Right forelimb (tissue), 1 donor: ENCODE measurements around the gene PHTF1.
"Not testable (repeated sequence)": the region's sequence is repeated elsewhere in the genome, so short reads cannot be mapped to it uniquely, and the experiment has no call there.

ENCODE experiments used
- DNase-seq: peaks from one replicate; pipeline ENCODE4 v3.0.0-alpha.2; 2018

The PHTF1 gene

GRCh38 chr1:113777561-113777960, 18.3 kb upstream of the PHTF1 start:
- DNase-seq: no peak

- no peak for DNase-seq
These were observed 10.7 kb upstream of the PHTF1 start for GRCh38 chr1:113770031-113770430.

GRCh38 chr1:113769601-113769970, 10.3 kb upstream of the PHTF1 start:
- no peak for DNase-seq

- no peak for DNase-seq
These were observed 9.8 kb upstream of the PHTF1 start for GRCh38 chr1:113768916-113769600.

GRCh38 chr1:113765306-113766230, 6.3 kb upstream of the PHTF1 start:
- DNase-seq: no peak

GRCh38 chr1:113763661-113764060, 4.4 kb upstream of the PHTF1 start:
- DNase-seq: no peak

GRCh38 chr1:113761937-113762336, 2.7 kb upstream of the PHTF1 start:
- no peak for DNase-seq

GRCh38 chr1:113760102-113761080, 1.1 kb upstream of the PHTF1 start:
- DNase-seq: peak; percentile 38

- peak; percentile 79 for DNase-seq
These were observed 504 bp downstream of the PHTF1 start for GRCh38 chr1:113758631-113759332.

- DNase-seq: no peak
These were observed 2.8 kb downstream of the PHTF1 start for GRCh38 chr1:113756461-113756860.

GRCh38 chr1:113753333-113753732, 6.0 kb downstream of the PHTF1 start:
- not testable (repeated sequence) for DNase-seq

- no peak for DNase-seq
These were observed 7.8 kb downstream of the PHTF1 start for GRCh38 chr1:113751516-113751915.

GRCh38 chr1:113751114-113751513, 8.2 kb downstream of the PHTF1 start:
- DNase-seq: no peak

- DNase-seq: no peak
These were observed 9.9 kb downstream of the PHTF1 start for GRCh38 chr1:113749402-113749801.

- no peak for DNase-seq
These were observed 11.9 kb downstream of the PHTF1 start for GRCh38 chr1:113747376-113747775.

- no peak for DNase-seq
These were observed 13.9 kb downstream of the PHTF1 start for GRCh38 chr1:113745425-113745824.

- DNase-seq: no peak
These were observed 15.2 kb downstream of the PHTF1 start for GRCh38 chr1:113744114-113744513.

GRCh38 chr1:113742515-113742914, 16.8 kb downstream of the PHTF1 start:
- no peak for DNase-seq

GRCh38 chr1:113734357-113735055, 24.8 kb downstream of the PHTF1 start:
- no peak for DNase-seq

GRCh38 chr1:113732802-113733201, 26.5 kb downstream of the PHTF1 start:
- no peak for DNase-seq

- DNase-seq: no peak
These were observed 38.3 kb downstream of the PHTF1 start for GRCh38 chr1:113721010-113721409.

- not testable (repeated sequence) for DNase-seq
These were observed 40.7 kb downstream of the PHTF1 start for GRCh38 chr1:113718621-113719020.
